ENCODE measurements around the gene PIAS1.
"Not testable (repeated sequence)": the region's sequence is repeated elsewhere in the genome, so short reads cannot be mapped to it uniquely, and the experiment has no call there.

Gene PIAS1

DNA sequence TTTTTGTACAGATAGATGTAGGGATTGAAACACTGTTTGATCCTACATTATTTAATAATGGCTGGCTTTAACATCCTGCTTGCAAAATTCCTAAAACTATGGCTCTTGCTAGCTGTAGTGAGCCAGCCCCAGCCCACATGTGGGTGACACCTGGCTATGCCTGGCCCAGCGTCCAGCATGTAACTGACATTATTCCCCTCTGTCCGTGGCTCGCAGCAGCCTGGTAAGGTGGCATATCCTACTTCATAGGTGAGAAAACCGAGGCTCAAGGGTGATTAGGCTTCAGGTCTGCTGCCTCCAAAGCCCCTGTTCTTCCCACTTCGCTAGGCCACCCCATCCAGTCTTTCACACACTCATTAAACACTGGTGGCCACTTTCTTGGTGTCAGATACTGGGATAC, 149.4 kb downstream of the PIAS1 start:
- DNase-seq (ENCODE audit: low read depth in 2 of 2): no peak

DNA sequence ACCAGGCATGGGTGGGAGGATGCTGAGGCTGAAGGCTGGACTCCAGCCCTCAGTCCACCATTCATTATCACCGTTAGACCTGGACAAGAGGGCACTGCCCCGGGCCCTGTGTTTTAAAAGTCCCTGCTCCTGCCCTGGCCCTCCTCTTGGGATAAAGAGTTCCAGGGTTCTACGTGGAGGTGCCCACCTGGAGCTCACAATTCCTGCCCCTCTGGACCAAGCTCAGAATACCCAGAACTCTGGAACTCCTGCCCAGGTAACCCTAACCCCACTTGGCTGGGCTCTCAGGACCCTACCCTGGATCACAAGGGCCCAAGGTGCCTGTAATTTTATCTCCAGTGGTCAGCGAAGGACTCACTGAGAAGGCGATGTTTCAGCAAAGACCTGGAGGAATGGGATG, 149.8 kb downstream of the PIAS1 start:
- DNase-seq (ENCODE audit: low read depth in 2 of 2): no peak

DNA sequence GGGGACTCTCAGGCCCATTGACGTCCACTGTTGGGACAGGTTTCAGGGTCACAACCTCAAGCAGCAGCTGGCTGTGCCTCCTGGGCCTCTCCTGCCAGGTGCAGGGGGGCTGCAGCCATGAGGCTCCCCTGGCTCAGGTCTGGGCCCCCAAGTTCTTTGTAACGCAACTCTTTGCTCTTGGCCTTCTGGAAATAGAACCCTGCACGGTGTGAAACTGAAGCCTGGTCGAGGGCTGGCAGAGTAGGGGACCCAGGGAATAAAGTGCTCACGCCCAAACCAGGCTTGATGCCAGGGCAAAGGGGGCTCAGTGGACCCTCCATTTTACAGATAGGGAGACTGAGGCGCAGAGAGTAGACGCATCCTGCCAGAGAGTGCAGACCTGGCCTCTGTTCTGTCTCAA, 150.2 kb downstream of the PIAS1 start:
- no peak for DNase-seq (ENCODE audit: low read depth in 2 of 2)

DNA sequence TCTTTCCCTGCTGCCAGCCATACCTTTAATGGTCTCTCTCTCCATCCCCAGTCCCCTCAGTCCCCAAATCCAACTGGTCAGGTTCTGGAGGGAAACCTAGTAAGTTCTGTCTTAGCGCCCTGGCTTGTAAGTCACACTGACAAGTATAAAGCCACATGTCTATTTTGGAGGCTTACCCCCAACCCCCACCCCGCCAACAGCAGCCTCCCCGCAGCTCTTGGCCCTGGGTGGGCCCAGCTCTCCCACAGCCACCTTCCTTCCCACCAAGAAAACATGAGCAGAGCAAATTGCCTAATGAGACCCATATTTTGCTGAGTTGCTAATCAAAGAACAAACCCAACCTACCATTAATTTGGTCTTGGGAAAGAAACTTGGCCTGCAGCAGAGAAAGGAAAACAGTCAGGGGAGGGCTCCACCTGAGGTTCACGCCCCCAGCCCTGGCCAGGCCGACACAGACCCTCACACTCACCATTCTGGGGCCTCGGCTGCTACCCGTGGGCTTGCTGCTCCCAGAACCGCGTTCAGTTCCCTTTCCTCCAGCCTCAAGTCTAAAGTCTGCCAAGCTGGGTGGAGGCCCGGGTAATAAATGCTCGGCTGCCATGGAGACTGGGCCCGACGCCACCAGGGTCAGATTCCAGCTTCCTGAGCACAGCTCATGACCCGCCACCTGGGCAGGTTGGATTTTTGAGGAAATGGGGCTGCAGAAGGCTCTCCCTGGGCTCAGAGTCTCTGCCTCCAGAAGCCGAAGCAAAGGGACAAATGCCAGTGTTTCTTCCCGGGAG, 150.9 kb downstream of the PIAS1 start, which contains the start of gene CALML4:
Gene CALML4, minus strand, starts transcription at position 557 of the 782 bp plus-strand sequence. Its CDS starts 85 bp downstream, at position 472.
- no peak for DNase-seq (ENCODE audit: low read depth in 2 of 2)

DNA sequence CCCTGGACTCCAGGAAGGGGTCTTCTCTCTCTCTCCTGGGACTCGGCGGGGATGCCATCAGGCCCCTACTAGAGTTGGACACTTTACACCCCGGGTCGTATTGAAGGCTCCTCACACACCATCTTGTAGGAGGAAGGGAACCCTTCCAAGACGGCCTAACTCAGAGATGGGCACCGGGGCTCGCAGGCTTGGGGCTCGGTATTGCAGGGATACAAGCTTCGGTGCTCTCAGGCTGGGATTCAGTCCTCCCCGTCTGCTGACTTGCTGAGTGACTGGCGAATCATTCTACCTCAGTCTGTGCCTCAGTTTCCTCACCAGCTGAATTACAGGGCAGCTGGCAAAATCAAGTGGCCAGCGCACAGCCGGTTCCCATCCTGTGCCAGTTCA, 151.4 kb downstream of the PIAS1 start:
- no peak for DNase-seq (ENCODE audit: low read depth in 2 of 2)

DNA sequence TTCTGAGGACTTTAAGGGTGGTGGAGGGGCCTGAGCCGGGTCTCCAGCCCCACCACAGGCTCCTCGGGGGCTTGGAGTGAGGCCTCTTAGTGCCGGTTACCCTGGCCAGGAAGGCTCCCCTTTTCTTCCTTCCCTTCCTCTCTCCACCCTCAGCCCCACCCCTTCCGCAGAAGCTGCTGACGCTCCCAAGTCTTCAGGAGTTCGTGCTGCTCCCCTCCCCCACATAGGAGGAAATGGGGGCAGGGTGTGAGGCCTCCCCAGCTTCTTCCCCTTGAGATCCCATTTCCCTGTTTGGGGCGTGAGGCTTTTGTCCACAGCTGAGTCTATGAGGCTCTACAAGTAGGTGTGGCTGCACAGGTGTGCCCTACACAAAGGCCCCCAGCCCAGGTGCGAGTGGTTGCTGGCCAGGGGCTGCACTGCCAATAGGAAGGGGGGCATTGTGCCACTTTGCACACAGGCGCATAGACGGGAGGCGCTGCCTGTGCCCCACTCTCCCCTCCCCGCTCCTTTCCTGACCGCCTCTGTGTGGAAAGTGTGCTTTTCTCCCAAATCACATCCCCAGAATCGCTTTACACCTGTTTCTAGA, 151.9 kb downstream of the PIAS1 start:
- no peak for DNase-seq (ENCODE audit: low read depth in 2 of 2)

DNA sequence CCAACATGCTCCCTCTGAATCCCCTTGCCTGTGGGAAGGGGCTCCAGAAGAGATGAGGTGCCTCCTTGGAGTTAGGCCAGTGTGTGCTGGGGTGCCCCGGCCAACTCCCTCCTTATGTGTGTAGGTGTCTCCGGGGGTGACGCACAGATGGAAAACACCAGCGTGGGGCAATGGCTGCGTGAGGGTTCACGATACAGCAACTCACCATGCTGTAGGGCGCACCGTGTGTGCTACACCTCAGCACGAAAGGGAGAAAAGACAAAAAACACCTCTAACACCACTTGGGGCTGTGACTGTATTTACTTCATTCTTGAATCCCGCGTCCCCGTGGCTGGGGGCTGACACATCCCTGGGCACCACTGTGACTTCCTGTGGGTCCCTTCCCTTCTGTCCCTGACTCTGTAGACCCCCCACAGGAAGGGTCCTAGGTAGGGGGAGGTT, 152.6 kb downstream of the PIAS1 start:
- DNase-seq (ENCODE audit: low read depth in 2 of 2): no peak

DNA sequence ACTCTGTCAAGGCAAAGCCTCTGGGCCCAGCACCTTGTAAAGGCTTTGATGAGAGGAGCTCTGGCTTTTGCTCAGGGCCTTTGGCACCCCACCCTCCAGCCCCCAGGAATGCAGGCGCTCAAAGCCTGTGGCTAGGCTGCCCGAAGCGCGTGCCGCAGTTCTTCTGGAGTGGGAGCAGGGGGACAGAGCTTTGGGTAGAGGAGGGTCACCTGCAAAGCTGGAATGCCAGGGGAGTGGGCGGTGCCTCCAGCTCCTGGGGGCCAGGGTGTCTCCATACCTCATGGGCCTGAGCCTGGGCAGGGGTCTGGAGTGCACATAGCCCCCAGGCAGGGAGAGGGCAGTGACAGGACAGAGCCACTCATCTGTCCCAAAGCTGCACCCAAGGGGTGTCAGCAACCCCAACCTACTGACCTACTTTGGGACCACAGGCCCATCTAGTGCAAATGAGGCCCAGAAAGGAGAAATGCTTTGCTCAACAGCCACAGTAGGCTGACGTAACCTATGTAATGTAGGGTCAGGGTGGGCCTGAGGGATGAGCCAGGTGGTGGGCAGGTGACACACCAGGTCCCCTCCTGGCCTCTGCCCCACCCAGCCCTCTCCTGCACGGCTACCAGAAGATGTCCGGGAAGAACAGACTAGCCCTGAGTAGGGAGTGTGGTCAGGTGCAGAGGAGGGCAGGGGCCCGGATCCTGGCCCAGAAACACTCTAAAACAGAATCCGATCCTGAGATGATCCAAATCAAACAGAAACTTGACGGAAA, 153.2 kb downstream of the PIAS1 start:
- DNase-seq (ENCODE audit: low read depth in 2 of 2): no peak

DNA sequence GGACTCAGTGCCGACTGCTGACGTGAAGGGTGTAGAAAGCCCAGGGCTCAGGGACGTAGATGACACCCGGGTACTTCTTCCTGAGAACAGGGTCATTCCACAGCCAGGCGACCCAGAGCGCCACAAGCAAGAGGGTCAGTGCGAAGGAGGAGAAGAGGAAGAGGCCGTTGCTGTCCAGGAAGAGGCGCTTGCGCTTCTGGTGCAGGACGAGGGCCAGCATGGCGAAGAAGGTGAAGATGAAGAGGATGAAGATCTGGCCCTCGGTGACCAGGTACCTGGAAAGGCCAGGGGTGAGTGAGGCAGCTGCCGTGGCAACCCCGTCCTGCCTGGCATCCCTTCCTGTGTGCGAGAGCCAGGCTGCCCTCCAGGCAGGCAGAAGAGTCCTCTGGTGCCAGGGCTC, 154.0 kb downstream of the PIAS1 start:
- DNase-seq (ENCODE audit: low read depth in 2 of 2): no peak

DNA sequence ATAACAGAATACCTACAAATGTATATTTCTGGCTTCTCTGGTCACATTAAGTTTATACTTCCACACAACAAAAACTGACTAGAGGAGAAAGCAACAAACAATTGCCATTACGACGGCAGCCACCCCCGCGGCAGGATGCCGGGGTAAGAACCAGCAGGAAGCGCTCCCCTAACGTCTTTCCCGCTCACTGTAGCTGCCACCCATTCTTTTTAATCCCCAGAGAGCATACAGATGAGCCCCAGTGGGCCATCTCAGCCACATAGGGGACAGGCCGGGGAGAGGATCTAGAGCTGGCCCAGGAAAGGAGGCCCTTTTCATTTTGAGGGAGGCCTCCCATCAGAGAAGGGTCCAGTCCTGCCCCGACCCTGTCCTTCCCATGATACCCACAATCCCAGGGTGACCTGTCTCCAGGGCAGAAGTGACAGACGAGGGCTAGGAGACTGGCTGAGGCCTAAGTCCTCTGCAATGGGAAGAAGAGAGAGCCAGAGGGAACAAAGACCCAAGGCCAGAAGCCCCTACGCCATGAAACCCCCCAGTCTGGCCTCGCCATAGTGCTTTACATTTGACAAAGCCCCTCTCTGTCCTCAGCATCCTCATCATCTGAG, 154.6 kb downstream of the PIAS1 start:
- no peak for DNase-seq (ENCODE audit: low read depth in 2 of 2)

DNA sequence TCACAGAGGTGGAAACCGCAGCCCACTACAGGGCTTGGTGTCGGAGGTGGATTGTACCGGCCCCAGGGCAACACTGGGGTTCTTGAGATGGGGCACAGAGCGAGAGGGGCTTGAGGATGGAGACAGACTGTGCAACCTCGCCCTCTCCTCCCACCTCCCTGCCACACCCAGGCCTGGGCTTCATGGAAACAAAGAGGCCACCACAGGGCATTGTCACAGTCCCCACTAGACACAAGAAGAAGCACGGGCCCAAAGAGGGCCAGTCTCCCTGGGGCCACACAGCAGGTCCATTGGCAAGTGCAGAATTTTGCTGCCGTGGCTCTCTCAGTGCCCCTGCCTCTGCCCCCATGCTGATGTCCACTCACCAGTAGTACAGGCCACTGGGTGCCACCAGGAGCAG, 155.2 kb downstream of the PIAS1 start:
- DNase-seq (ENCODE audit: low read depth in 2 of 2): no peak

DNA sequence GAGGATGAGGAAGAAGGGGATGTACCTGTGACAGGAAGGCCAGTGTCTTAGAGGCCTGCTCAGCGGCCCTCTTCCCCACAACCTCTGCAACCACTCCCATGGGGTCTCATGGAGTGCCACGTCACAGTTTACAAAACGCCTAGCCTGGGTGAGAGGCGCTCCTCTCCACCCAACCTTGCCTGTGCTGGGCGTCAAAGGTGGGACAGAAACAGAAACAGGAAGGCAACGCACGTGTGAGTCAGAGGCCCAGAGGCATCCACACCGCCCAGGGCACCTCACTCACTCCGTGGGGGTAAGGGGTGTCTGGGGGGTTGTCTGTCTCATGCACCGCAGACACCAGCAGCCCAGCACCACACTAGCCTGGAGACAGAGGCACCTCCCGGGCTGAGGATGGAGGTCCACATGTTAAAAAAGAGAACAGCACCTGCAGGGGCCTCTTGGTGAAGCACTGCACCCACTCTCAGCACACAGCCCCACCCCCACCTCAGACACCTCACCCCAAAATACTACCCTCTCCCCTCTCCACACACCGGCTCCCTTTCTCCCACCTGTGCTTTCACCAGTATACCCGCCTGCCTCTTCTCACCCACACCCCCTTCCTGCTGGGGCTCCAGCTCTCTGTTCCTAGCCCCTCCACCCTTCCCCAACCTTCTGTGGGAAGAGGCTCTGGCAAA, 155.8 kb downstream of the PIAS1 start:
- DNase-seq (ENCODE audit: low read depth in 2 of 2): peak in 1 of 2 donors; percentile 16

DNA sequence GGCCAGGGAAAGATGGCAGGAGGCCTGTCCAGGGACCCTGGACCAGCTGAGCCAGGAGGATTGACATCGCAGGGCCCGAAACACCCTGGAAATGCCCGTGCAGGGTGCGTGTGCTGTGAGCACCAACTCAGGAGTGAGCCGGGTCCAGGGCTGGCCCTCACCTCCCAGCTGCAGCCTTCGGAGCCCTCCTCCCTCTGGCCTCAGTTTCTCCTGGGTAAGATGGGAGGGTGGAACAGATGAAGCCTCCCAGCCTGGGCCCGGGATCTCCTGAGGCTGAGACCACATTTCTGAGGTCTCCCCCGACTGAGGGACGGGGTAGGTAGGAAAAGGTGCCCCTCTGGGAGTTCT, 156.3 kb downstream of the PIAS1 start:
- no peak for DNase-seq (ENCODE audit: low read depth in 2 of 2)

DNA sequence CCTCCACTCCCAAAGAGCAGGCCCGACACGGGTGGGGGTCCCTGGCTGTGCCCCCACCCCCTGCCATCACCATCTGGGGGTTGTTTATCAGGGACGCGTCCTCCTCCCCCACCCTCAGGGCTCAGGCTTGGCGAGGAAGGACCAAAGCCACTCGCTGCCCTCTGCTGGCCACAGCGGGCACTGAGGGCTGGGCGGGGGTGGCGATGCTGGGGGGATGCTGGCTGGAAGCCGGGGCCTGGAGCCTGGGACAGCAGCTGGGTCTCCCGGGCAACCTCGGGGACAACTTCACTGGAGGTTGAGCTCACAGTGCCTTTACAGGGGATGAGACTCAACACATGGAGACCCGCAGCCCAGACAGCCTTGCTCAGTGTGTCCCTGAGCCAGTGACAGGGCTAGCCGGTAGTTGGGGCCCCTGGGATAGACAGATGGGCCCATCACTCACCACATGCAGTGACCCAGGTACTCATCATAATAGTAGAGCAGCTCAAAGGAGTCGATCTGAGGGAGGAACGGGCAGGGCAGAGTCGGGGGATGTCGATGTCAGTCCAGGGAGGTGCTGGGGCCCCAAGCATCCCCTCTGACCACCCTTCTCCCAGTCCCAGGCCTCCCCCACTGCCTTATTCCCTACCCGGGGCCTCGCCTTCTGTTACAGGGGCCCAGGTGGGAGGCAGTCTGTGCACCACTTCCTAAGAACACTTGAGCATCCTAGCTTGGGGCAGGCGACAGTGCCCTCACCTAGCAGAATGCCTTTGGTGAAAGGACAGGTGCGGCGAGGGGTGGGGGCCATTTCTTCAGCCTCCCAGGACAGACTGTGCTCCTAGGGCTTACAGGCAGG, 156.9 kb downstream of the PIAS1 start:
- no peak for DNase-seq (ENCODE audit: low read depth in 2 of 2)

DNA sequence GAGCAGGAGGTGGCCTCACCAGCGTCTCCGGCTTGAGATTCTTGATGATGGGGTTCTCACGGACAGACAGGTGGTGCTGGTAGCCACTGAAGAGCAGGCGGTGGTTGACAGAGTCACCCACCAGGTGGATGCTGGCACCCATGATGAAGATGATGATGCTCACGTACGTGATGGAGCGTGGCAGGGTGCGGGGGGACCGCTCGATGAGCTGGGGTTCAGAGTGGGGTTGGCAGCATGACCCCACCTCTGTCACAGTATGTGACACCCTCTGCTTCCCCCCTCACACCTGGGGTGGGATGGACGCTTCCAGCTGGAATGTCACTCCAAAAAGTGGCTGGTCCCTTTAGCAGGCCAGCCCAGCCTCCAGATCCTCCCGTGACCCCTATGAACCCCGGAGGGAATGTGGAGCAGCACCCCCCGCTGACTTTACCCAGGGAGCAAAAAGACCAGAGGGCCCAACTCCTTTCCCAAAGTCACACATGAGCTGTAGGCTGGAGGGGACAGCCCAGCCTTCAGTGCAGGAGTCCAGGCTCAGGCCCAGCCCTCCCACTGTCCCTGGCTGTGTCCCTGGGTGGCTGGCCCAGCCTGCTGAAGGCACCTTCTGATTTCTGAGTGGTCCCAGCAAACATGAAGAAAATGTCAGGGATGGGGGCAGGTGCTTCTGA, 157.7 kb downstream of the PIAS1 start:
- no peak for DNase-seq (ENCODE audit: low read depth in 2 of 2)

DNA sequence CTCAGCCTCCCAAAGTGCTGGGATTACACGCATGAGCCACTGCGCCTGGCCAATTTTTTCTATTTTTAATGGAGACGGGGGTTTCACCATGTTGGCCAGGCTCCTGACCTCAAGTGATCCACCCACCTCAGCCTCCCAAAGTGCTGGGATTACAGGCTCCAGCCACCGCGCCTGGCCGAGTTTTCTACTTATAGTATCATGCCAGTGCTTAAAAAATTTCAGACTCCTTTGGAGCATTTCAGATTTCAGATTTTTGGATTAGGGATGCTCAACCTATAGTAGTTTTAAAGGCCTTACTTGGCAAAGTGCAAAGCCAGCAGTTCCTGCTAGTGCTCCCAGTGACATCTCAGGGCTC, 159.4 kb downstream of the PIAS1 start:
- not testable (repeated sequence) for DNase-seq (ENCODE audit: low read depth in 2 of 2)

DNA sequence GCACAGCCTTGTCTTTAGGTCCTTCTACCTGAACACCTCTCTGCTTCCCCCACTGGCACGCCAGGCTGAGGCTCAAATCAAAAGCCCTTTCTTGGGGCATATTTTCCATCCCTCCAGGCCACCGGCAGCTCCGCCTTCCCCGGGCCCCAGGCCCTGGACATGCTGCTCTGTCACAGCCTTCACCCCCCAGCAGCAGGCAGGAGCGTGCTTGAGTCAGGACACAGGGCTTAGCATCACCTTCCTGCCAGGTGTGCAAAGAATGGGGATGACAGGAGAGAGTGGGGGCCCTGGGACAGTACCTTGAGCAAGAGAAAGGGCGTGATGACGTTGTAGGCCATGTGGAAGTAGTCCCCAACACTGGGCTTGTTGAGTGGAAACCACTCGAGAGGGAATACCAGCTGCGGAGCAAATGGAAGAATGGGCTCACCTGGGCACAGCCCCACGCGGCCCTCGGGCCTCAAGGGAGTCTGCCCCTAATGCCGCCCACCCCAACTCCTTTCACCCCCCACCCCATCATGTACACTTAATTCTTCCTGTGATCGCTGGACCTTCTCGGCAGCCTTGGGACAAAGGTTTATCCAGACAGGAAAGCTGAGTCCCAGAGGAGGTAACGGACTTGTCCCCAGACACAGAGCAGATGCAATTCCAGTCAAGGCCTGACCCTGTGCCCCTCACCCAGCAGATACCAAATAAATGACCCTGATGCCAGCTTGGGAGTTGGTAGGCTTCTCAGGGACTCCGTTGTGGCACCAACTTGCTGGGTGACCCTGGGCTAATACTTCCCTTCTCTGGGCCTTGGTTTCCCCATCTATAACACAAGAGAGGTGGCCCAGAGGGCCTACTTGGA, 160.1 kb downstream of the PIAS1 start:
- no peak for DNase-seq (ENCODE audit: low read depth in 2 of 2)

DNA sequence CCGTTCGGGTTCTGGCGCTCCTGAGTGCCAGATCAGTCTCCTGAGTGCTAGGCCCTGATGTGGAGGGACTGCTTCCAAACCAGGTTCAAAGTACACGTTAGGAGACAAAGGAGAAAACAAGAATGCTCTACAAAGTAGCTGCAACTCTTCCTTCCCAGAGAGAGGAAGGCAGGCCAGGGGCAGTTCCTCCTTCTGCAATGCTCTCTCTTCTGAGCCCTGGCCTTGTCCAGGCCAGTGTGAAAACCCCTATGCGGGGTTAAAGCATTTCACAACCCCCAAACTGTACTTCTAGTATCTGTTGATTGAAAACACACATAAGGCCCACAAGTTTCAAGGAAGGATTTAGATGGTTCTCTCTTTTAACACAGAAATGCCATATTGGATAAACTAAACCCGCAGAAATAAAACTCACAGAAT, 160.7 kb downstream of the PIAS1 start:
- DNase-seq (ENCODE audit: low read depth in 2 of 2): no peak

DNA sequence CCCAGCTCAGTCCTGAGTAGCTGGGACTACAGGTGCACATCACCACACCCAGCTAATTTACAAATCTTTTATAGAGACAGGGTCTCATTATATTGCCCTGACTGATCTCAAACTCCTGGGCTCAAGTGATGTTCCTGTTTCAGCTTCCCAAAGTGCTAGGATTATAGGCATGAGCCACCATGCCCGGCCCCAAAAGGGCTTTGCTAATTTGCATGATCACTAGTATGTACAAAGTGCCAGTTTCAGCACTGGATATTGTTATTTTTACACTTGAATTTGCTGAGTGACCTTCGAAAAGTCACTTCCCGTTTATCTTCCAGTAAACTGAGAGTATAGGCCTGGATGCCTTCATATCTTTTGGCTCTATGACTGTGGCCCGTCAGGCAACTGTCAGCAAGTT, 163.2 kb downstream of the PIAS1 start:
- no peak for DNase-seq (ENCODE audit: low read depth in 2 of 2)

DNA sequence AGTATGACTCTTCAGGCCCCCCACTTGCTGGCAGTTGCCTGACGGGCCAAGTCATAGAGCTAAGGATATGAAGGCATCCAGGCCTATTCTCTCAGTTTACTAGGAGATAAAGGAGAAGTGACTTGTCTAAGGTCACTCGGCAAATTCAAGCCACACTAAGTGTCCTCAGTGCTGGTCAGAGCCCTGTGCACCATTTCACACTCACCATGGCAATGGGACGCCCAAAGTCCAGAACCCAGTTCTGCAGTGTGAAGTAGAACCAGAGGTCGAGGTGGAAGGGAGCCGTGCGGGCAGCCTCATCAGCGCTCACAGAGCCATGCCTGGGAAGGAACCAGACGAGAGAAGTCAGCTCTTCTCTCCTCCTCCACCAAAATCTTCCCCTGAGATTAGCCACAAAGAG, 164.2 kb downstream of the PIAS1 start:
- DNase-seq (ENCODE audit: low read depth in 2 of 2): no peak

Measured in stimulated activated CD8-positive, alpha-beta memory T cell treated with anti-CD3 and anti-CD28 coated beads, Interleukin-15, amount 100 ng/mL, for 4 hours (primary cell).